Aorta (tissue), 5 donors: ENCODE results near the gene ETV3L. TPM values are rescaled to one million over a fixed set of nuclear protein-coding genes. Genes with fewer than 3 reads are reported as not detected.
A peak's percentile ranks its signal among the peaks of the same experiment; 100 is the strongest.

Experiments
- ATAC-seq: fragments of 200-7000 bp; cut with Tn5 transposase; one replicate; pipeline ENCODE4 v1.9.1; 2022; ENCODE audit warnings: moderate library complexity; ENCODE audit not compliant: low FRiP score
- DNase-seq, 2 donors: peaks; one replicate each; pipeline ENCODE4 v3.0.0-alpha.2; 2020
- H3K27ac ChIP-seq, 2 donors: one replicate each; pipeline ENCODE4 v1.5.1; 2013; ENCODE audit warnings: low read length in 2 of 2, mild to moderate bottlenecking in 2 of 2, moderate library complexity in 2 of 2, control low read depth in 1 of 2, inconsistent platforms in 1 of 2, low read depth in 1 of 2
- H3K27me3 ChIP-seq, 2 donors: one replicate each; pipeline ENCODE4 v1.6.1; 2013; ENCODE audit warnings: control low read depth in 1 of 2, low read length in 1 of 2, mild to moderate bottlenecking in 1 of 2, moderate library complexity in 1 of 2; ENCODE audit not compliant: insufficient read depth in 2 of 2, control insufficient read depth in 1 of 2
- H3K36me3 ChIP-seq, 2 donors: one replicate each; pipeline ENCODE4 v1.6.1; 2013; ENCODE audit warnings: control low read depth in 1 of 2, low read length in 1 of 2, mild to moderate bottlenecking in 1 of 2; ENCODE audit not compliant: insufficient read depth in 2 of 2, control insufficient read depth in 1 of 2
- H3K4me1 ChIP-seq, 2 donors: one replicate each; pipeline ENCODE4 v1.6.1; 2013; ENCODE audit warnings: low read length in 2 of 2, control low read depth in 1 of 2, mild to moderate bottlenecking in 1 of 2, moderate library complexity in 1 of 2; ENCODE audit not compliant: insufficient read depth in 2 of 2, control insufficient read depth in 1 of 2
- H3K4me3 ChIP-seq, 2 donors: one replicate each; pipeline ENCODE4 v1.5.1; 2013; ENCODE audit warnings: low read length in 2 of 2, control low read depth in 1 of 2, mild to moderate bottlenecking in 1 of 2
- H3K9me3 ChIP-seq: one replicate; pipeline ENCODE4 v1.6.1; 2013; ENCODE audit warnings: mild to moderate bottlenecking, low read length; ENCODE audit not compliant: control insufficient read depth
- WGBS, 2 donors: extraction: QIAGEN DNeasy Blood & Tissue Kit; methylation state at CpG; one replicate each; pipeline ENCODE4 v1.1.7; 2013; 5-methylcytosine and 5-hydroxymethylcytosine counted together
- intact Hi-C, 2 donors: fragments of 100-400 bp; cut with DNase I; formaldehyde crosslinking; loops; one replicate each; pipeline versions ENCODE4 v1.14.2 to v1.15.0; 2022
- long read RNA-seq, 2 donors: library from polyadenylated mRNA; unstranded; transcript quantifications; one replicate each; pipeline ENCODE4 v2.0.0, GENCODE V29; 2020 to 2021
- polyA plus RNA-seq, 2 donors: library from polyadenylated mRNA; stranded (reverse); fragments of 200-250 nt; gene quantifications; one replicate each; pipeline ENCODE4 v1.2.3, GENCODE V29; 2013
- total RNA-seq, 2 donors: library from RNA; stranded (reverse); fragmentation: NEBNext Ultra II Directional; extraction: Animal tissue kit (Norgen Biotek cat#: 25700); gene quantifications; one replicate each; pipeline ENCODE4 v1.2.1, GENCODE V29; 2021
- donor health status: healthy with polysubstance abuse.
- donor health status: Bipolar disorder and iron deficiency.
- donor health status: DM: no; HTN: no; CAD: no.
- donor health status: DM: no; HTN: no; CAD: no.
- donor health status: DM: yes; HTN: yes; CAD: no.

ETV3L gene
- total RNA-seq (not detected), polyA plus RNA-seq (not detected)
- long read RNA-seq, donor 1, result 0 reads
- long read RNA-seq, donor 2, partial matches to known transcripts, result 0 of 1 reads
- long read RNA-seq, donor 2, other reads (novel, unspliced or antisense), result 1 of 1 reads

DNA sequence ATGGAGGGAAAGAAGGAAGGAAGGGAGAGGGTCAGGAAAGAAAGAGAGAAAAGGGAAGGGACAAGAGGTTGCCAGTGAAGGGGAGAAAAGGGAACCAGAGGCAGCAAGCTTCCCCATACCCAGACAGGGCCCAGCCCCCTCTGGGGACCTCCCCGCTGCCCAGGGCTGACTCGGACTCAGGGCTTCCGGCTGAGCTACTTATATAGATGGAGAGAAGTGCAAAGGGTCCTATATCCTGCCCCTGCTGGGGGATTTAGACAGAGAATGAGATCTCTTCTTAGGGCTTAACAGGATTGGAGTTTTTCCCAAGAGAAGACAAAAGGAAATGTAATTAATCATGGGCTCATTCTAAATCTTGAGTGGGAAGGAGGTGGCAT is at the start of gene ETV3L:
TSS of gene ETV3L (minus strand) at position 176 of the 377 bp plus-strand sequence. CDS start 285 bp downstream, outside the sequence.
- no peaks in the 10 kb centered on the region for H3K36me3 ChIP-seq
- no peaks in the 10 kb centered on the region for H3K4me1 ChIP-seq
- H3K4me3 ChIP-seq, result no peak within 1 kb of the TSS
- 64 to 73% methylated on average over 3 of the region's 3 CpGs for WGBS, 2 donors
- no peaks in the 10 kb centered on the region for H3K27me3 ChIP-seq
- ATAC-seq (no peak), DNase-seq (peak in 1 of 2 donors; percentile 69)
- H3K27ac ChIP-seq, result no peak within 1 kb of the TSS
- H3K9me3 ChIP-seq, result no peaks in the 10 kb centered on the region
- intact Hi-C loops, result no loop called here

DNA sequence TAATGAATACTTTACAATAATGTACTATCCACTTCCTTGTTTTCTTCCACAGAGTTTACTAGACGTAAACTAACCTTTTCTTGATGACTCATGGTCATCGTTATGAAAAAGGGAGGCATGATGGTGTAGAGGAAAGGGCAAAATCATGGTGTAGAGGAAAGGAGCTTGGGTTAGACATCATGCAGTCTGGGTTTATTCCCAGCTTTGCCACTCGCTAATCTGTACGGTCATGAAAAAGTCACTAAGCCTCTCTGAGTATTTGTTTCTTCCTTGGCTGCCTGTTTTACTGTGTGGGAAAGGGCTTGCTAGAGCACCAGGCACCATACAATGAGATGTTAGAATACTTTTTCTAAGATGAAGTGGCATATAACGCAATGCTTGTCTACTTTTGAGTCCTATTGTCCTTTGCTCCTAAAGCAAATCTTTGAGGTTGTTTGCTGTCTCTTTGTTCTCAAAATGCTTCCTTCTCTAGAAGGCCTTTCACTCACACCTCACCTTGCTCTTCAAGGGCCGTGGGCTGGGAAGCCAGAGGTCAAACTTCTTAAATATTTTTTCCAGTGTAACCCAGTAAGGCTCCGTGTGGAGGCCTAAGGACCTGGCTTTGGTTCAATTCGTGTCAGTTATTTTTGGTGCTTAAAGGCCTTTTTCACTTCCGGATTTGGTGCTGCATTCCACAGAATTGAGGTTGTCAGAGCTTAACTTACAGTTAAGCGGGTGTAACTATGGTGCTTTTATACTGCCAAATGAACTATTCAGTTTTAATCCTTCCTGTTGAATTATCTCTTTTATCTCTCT is 48.5 kb upstream of the ETV3L start:
- Histone ChIP-seq H3K4me1 (no peaks in the 10 kb centered on the region), H3K27ac (no peak overlapping the region), H3K4me3 (no peak overlapping the region), H3K36me3 (no peaks in the 10 kb centered on the region), H3K27me3 (peaks cover 0 to 2% of the 10 kb centered on the region in 2 donors), H3K9me3 (no peaks in the 10 kb centered on the region)
- 48 to 51% methylated on average over 10 of the region's 10 CpGs for WGBS, 2 donors
- DNase-seq, result no peak
- no peak for ATAC-seq
- intact Hi-C loops, result no loop called here

DNA sequence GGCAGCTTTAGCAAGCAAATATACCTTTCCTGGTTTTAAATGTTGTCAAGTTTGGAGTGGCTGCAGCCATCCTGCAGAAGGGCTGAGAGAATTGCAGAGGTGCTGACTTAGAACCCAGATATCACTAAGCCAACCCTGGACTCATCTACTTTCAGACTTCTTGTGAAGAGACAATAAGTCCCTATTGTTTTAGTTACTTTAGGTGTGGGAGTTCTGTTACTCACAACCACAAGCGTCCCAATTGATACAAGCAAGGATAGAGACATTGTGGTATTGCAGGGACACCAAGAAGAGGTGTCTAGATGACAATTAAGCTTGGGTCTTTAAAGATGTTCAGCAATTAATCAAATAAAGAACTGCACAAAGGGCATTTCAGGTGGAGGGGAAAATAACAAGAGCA is 47.4 kb upstream of the ETV3L start:
- Histone ChIP-seq H3K27ac (no peak overlapping the region), H3K27me3 (peaks cover 0 to 2% of the 10 kb centered on the region in 2 donors), H3K9me3 (no peaks in the 10 kb centered on the region), H3K4me3 (no peak overlapping the region), H3K4me1 (no peaks in the 10 kb centered on the region), H3K36me3 (no peaks in the 10 kb centered on the region)
- WGBS, 2 donors, result 93 to 95% methylated on average over 1 of the region's 1 CpG
- ATAC-seq (no peak), DNase-seq (no peak)
- intact Hi-C loops, result no loop called here

DNA sequence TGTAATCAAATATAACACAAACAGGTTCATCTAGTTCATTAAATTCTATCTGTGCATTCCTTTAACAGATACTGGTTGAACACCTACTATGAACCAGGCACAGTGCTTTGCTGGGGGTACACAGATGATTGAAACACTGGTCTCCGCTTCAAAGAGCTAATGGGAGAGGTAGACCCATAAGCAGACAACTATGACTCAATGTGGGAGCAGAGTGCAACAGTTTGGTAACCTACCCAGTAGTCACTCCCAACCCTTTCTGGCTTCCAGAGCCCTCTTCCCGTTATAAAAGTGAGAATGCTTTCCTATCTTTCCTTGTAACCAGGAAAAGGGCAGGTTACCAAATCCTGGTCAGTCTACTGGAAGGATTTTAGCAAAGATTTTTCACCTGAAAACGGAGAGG is 46.6 kb upstream of the ETV3L start:
- no peak overlapping the region for H3K4me3 ChIP-seq
- no peaks in the 10 kb centered on the region for H3K36me3 ChIP-seq
- H3K27me3 ChIP-seq, result peaks cover 0 to 2% of the 10 kb centered on the region in 2 donors
- 83 to 87% methylated on average over 3 of the region's 3 CpGs for WGBS, 2 donors
- H3K9me3 ChIP-seq, result no peaks in the 10 kb centered on the region
- H3K4me1 ChIP-seq, result no peaks in the 10 kb centered on the region
- ATAC-seq (no peak), DNase-seq (no peak)
- no peak overlapping the region for H3K27ac ChIP-seq
- intact Hi-C loops, result no loop called here

DNA sequence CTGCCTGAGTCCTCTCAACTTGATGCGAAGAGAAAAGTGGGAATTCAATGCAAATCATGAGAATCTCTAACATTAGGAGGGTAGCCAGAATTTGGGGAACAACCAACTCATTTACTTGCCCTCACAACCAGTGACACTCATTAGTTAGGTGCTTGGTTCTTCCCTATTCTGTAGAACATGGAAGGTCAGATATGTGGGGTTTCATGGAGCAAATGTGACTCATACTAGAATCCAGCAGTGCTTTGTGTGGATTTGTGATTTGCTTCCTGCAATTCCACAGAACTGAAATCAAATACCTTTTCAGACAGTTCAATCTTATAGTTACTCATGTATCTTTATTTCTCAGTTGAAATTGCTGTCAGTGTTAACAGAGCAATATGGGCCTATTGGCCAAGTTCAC is 45.5 kb upstream of the ETV3L start:
- no peaks in the 10 kb centered on the region for H3K36me3 ChIP-seq
- 98 to 100% methylated on average over 1 of the region's 1 CpG for WGBS, 2 donors
- no peak for ATAC-seq

DNA sequence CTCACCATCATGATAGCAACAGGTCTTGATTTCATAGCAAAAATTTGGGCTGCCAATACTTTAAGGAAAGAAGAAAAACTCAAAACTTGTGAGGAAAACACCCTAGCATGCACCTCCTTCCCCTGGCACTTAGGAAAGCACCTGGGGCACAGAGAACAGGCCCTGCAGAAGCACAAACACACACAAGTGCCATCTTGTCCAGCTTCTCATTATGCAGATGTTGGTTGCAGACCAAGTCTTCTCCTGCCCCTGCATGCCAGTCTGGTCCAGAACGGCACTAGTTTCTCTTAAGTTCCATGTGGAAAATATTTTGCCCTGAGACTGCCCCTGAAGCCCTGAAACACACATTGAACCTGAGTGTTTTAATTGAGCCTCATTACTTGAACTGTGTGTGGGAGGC is 44.9 kb upstream of the ETV3L start:
- DNase-seq, result no peak

More for the DNA sequence above, 45.5 kb upstream of the ETV3L start:
- no peaks in the 10 kb centered on the region for H3K9me3 ChIP-seq
- no peak for DNase-seq
- H3K27ac ChIP-seq, result no peak overlapping the region
- intact Hi-C loops, result no loop called here
- H3K4me1 ChIP-seq, result no peaks in the 10 kb centered on the region
- H3K4me3 ChIP-seq, result no peak overlapping the region
- peaks cover 0 to 2% of the 10 kb centered on the region in 2 donors for H3K27me3 ChIP-seq

DNA sequence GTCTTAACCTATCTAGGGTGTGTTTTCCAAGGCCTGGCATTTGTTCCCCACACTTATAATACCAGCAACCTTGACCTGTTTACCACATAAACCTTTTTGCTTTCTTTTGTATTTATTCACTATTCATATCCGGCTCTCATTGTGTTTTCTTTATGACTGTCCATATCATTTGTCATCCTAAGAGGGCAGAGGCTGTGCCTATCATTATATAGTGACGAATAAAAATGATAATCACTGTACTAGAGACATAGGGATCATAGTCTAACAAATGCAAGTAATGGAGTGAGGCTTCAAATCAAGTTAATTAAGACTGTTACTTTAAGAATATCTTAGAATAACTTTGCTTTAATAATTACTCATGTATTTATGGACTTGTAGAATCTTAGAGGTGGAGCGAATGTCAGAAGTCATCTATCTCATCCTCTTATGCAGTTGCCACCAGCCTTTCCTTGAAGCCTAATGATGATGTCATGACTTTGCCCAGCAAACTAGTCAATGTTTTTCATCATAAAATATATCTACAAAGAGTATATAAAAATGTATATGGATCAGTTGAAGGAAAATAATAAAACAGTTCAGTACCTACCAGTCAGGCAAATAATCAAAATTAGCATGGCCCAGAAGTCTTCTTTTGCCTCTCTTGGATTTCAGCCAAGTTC is 43.3 kb upstream of the ETV3L start:
- Histone ChIP-seq H3K27ac (no peak overlapping the region), H3K4me3 (no peak overlapping the region), H3K4me1 (no peaks in the 10 kb centered on the region), H3K9me3 (no peaks in the 10 kb centered on the region), H3K27me3 (peaks cover 0 to 2% of the 10 kb centered on the region in 2 donors), H3K36me3 (no peaks in the 10 kb centered on the region)
- ATAC-seq (no peak), DNase-seq (no peak)
- WGBS, 2 donors, result 75 to 82% methylated on average over 3 of the region's 3 CpGs
- intact Hi-C loops, result no loop called here

More for the DNA sequence above, 44.9 kb upstream of the ETV3L start:
- Histone ChIP-seq H3K4me3 (no peak overlapping the region), H3K9me3 (no peaks in the 10 kb centered on the region), H3K4me1 (no peaks in the 10 kb centered on the region), H3K27ac (no peak overlapping the region), H3K36me3 (no peaks in the 10 kb centered on the region), H3K27me3 (peaks cover 0 to 2% of the 10 kb centered on the region in 2 donors)
- no peak for ATAC-seq
- 63 to 78% methylated on average over 1 of the region's 1 CpG for WGBS, 2 donors
- intact Hi-C loops, result no loop called here

DNA sequence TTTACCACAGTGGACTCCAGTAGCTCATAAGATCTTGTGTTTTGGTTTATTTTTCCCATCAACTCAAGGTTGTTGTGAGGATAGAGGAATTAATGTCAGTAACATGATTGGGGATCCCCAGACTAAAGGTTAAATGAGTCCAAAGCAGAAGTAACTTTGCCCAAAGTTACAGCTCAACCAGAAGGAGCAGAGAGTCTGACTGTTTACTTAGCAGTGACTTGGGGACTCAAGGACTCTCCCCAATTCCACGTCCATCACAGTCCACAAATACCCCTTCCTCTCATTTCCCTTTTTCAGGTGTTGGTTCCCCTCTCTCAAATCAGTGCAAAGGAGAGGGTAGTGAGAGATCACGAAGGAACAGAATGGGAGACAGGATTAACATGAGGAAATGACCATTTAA is 42.6 kb upstream of the ETV3L start:
- ATAC-seq (no peak), DNase-seq (no peak)
- peaks cover 0 to 2% of the 10 kb centered on the region in 2 donors for H3K27me3 ChIP-seq
- no peaks in the 10 kb centered on the region for H3K4me1 ChIP-seq
- H3K27ac ChIP-seq, result no peak overlapping the region
- no peaks in the 10 kb centered on the region for H3K36me3 ChIP-seq
- 53 to 56% methylated on average over 2 of the region's 2 CpGs for WGBS, 2 donors
- H3K4me3 ChIP-seq, result no peak overlapping the region
- intact Hi-C loops, result no loop called here
- H3K9me3 ChIP-seq, result no peaks in the 10 kb centered on the region
